GM08714 (cell line): ENCODE measurements around the gene EDEM1.
"Not testable (repeated sequence)": the region's sequence is repeated elsewhere in the genome, so short reads cannot be mapped to it uniquely, and the experiment has no call there.

Experiments
- H3K4me3 ChIP-seq: fragments of 200-500 bp; sonication (Bioruptor generic); 2 replicates; pipeline ENCODE4 v1.5.1; 2014; ENCODE audit warnings: mild to moderate bottlenecking, low read length, inconsistent platforms
- ZNF274 ChIP-seq: IDR thresholded peaks from 2 replicates; pipeline ENCODE4 v1.6.1; 2012; ENCODE audit warnings: mild to moderate bottlenecking, low read depth, low read length

EDEM1 gene

DNA sequence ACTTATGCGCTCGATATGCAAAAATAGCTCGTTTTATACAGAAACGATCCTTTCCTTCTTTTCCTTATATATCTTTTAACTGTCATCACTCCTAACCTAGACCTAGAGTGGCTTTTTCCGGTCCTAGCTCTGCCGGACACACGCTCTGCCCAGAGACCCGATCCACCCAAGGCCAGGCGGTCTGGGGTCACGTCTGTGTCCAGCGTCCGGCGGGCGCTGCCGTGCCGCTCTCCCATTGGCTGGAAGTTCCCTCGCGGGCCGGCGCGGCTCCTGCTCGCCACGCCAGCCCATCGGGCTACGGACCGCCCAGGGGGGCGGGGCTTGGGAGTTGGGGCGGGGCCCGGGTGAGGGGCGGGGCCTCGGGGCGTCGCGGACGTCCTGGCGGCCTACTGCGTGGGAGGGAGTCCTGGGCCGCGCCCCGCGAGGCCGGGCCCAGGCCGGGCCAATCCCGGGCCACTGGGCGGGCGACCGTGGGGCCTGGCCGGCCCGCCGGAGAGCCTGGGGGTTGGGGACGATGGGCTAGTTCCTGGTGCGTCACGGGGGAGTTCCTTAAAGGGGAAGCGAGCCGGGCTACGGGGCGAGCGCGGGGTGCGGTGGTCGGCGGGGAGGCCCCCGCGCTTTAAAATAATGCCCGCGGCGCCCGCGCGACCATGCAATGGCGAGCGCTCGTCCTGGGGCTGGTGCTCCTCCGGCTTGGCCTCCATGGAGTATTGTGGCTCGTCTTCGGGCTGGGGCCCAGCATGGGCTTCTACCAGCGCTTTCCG lies at the start of gene EDEM1:
EDEM1 (plus strand) TSS at position 552 of the 764 bp plus-strand sequence; CDS start at position 651, 99 bp downstream.
- peak within 1 kb of the TSS; percentile 89 for H3K4me3 ChIP-seq
- no peak for TF ChIP-seq ZNF274

DNA sequence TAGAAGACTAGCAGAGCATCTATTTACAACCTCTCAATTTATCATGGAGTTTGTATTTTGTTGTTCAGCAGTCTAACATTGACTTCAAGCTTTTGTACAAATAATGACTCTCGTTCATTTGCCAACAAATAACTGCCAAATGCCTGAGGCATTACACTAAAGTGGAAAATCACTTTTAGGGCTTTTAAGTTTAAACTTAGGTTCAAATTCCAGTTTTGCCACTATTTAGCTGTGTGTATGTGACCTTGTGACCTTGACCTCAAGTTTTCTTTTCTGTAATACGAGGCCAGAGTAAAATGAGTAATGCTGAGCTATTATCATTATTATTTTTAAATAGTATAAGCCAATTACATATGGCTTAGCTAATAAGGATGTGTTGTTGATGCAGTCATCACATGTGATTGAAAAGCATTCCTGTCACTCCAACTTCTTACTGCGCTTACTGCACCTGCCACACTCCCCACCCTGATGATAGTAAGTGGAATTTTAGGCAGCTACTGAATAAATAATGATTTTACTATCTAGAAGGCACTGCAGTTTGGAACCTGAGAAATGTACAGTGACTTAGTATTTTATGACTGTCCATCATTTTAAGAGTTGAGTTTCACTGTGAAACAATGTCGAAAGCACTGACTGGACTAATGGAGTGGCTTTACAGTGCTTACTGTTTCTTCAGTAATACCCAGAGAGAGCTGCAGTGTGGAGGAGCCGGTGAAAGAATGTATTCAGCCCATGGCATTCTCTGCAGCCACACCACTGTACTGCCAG lies 49.1 kb upstream of the EDEM1 start:
- H3K4me3 ChIP-seq, result no peak overlapping the region
- no peak for TF ChIP-seq ZNF274

DNA sequence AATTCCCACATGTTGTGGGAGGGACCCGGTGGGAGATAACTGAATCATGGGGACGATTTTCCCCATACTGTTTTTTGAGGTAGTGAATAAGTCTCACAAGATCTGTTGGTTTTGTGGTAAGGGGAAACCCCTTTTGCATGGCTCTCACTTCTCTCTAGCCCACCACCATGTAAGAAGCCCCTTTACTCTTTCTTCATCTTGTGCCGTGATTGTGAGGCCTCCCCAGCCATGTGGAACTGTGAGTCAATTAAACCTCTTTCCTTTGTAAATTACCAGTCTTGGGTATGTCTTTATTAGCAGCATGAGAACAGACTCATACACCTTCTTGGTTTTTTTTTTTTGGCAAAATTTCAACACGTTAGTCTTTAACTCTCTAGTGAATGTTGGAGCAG lies 47.3 kb upstream of the EDEM1 start:
- H3K4me3 ChIP-seq, result peak overlapping the region; percentile 34; the same call in 1 of the 2 replicates

DNA sequence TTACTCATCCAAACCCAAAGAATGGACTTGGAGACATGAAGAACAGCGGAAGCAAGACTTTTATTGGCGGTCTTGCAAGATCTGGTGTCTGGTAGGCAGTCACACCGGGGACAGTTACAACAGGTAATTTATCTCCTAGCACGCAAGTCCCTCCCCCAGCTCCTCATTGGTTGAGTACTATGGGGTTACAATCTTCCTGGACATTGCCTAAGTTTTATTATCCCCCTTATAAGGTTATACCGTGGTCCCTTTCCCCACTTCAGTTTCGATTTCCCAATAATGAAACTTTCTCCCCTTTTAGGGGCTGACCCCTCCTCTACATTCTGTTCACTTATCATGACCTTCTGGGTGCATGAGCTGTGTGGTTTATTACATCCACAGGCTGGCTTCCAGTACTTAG lies 46.7 kb upstream of the EDEM1 start:
- peak overlapping the region; percentile 28; the same call in 1 of the 2 replicates for H3K4me3 ChIP-seq
- TF ChIP-seq ZNF274, result no peak

More for the DNA sequence above, 47.3 kb upstream of the EDEM1 start:
- TF ChIP-seq ZNF274, result no peak

- H3K4me3 ChIP-seq, result no peak overlapping the region
Measured at GRCh38 chr3:5141760-5142159, 45.7 kb upstream of the EDEM1 start.

GRCh38 chr3:5143464-5143863 lies 44.0 kb upstream of the EDEM1 start:
- no peak for TF ChIP-seq ZNF274
- no peak overlapping the region for H3K4me3 ChIP-seq

More at GRCh38 chr3:5141760-5142159, 45.7 kb upstream of the EDEM1 start:
- no peak for TF ChIP-seq ZNF274

DNA sequence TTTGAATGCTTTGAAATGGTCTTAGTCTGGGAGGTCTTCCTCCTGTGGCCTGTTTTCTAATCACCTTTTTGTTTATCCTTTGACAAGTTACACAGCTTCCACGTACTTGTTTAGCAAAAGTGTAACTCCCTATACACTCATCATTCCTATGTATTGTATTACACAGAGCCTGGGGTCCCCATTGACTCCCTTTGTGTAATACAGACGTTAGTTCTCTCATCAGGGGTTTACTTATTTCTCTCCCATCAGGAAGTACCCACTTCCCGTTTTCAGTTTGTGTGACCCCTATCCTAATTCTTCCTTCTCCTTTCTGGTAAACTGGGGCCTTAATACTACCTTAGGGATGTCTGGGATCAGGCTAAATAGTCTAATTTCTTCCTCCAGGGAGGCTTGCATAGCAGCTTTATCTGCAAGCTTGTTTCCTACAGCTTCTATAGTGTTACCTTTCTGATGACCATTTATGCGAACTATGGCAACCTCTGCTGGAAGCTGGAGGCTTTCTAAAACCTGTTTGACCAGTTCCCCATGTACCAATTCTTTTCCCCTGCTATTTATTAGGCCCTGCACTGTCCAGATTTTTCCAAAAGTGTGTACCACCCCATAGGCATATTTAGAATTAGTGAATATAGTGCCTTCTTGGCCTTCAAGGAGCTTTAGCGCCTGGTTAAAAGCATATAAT lies 43.1 kb upstream of the EDEM1 start:
- no peak for TF ChIP-seq ZNF274
- H3K4me3 ChIP-seq, result no peak overlapping the region

- no peak overlapping the region for H3K4me3 ChIP-seq
- no peak for TF ChIP-seq ZNF274
Measured at GRCh38 chr3:5145120-5145519, 42.4 kb upstream of the EDEM1 start.

GRCh38 chr3:5147152-5147551 lies 40.4 kb upstream of the EDEM1 start:
- not testable (repeated sequence) for H3K4me3 ChIP-seq

GRCh38 chr3:5149306-5149880 lies 38.1 kb upstream of the EDEM1 start:
- H3K4me3 ChIP-seq, result no peak overlapping the region
- TF ChIP-seq ZNF274, result no peak

DNA sequence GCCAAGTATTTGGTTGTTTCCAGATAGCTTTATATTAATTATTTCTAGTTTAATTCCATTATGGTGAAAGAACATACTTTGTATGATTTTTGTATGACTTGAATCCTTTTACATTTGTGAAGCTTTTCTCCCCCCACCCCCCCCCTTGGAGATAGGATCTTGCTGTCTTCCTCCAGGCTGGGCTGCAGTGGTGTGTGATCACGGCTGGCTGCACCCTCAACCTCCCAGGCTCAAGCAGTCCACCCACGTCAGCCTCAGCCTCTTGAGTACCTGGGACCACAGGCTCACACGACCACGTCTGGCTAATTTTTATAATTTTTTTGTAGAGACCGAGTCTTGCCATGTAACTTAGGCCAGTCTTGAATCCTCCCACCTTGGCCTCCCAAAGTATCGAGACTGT lies 35.9 kb upstream of the EDEM1 start:
- TF ChIP-seq ZNF274, result no peak

GRCh38 chr3:5153074-5153473 lies 34.4 kb upstream of the EDEM1 start:
- no peak for TF ChIP-seq ZNF274
- H3K4me3 ChIP-seq, result no peak overlapping the region

More for the DNA sequence above, 35.9 kb upstream of the EDEM1 start:
- H3K4me3 ChIP-seq, result no peak overlapping the region

GRCh38 chr3:5155241-5155640 lies 32.3 kb upstream of the EDEM1 start:
- no peak for TF ChIP-seq ZNF274
- no peak overlapping the region for H3K4me3 ChIP-seq

DNA sequence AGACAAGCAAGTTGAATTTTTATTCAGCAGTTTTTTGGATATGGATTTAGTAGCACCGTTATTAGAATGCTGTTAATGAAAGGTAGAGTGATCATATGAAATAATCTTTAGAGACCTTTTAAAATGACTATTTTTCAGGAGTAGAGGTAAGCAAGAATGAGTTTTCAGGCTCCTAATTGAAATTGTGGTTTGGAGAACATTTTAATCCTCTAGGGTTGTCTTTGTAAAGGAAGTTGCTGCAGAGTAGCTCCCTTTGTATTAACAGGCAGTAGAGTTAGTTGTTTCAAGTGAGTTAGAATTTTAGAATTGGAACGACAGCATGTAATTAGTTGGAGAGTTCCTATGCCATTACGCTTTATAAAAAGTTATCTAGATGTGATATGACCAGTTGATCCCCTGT lies 27.2 kb upstream of the EDEM1 start:
- H3K4me3 ChIP-seq, result no peak overlapping the region
- TF ChIP-seq ZNF274, result no peak
